GM12875 (cell line): ENCODE measurements around the gene CTBS.

Experiments
- H3K4me3 ChIP-seq: one replicate; pipeline ENCODE4 v1.5.1; 2011; ENCODE audit warnings: low read depth, low read length, control low read depth
- TF ChIP-seq, protein P1 (sequence below): IDR thresholded peaks from 2 replicates; pipeline ENCODE4 v1.5.1; 2011; ENCODE audit warnings: low read depth, mild to moderate bottlenecking, control low read depth, inconsistent platforms, low read length, moderate library complexity, borderline replicate concordance; ENCODE audit not compliant: insufficient read depth

The CTBS gene, protein sequence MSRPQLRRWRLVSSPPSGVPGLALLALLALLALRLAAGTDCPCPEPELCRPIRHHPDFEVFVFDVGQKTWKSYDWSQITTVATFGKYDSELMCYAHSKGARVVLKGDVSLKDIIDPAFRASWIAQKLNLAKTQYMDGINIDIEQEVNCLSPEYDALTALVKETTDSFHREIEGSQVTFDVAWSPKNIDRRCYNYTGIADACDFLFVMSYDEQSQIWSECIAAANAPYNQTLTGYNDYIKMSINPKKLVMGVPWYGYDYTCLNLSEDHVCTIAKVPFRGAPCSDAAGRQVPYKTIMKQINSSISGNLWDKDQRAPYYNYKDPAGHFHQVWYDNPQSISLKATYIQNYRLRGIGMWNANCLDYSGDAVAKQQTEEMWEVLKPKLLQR

DNA sequence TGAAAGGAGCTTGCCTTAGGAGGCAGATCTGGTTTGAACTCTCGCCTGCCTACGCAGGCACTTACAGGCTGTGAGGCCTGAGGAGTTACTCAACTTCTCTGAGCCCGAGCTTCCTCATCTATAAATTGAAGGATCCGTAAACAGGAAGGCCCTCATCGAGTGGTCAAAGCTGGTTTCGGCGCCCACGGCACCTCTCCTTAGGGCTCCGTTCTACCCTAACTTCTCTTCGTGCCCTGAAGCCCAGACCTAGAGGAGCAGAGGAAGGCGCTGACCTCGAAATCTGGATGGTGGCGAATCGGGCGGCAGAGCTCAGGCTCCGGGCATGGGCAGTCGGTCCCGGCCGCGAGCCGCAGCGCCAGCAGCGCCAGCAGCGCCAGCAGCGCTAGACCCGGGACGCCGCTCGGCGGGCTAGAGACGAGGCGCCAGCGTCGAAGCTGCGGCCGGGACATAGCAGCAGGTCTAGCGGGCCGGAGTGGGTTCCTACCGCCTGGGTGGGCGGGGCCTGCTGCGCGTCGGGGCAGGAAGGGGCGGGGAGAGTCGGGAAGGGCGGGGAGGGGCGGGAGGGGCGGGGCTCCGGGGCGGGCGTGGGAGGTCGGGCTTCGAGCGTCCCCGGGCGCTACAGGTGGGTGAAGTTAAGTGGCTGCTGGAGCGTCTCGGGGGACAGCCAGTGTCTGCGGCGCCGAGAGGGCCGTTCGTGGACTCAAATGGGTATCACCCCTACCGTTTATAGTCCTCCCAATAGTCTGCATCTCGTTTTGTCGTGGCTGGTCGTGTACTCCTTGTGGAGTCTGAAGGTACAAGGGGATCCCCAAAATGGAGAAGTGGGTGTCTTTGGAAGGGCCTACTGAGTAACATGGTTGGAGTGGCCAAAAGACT lies at the start of gene CTBS:
TSS of gene CTBS (minus strand) at position 474 of the 876 bp plus-strand sequence. CDS start at position 449, 25 bp downstream.
- TF ChIP-seq, protein P1, sequence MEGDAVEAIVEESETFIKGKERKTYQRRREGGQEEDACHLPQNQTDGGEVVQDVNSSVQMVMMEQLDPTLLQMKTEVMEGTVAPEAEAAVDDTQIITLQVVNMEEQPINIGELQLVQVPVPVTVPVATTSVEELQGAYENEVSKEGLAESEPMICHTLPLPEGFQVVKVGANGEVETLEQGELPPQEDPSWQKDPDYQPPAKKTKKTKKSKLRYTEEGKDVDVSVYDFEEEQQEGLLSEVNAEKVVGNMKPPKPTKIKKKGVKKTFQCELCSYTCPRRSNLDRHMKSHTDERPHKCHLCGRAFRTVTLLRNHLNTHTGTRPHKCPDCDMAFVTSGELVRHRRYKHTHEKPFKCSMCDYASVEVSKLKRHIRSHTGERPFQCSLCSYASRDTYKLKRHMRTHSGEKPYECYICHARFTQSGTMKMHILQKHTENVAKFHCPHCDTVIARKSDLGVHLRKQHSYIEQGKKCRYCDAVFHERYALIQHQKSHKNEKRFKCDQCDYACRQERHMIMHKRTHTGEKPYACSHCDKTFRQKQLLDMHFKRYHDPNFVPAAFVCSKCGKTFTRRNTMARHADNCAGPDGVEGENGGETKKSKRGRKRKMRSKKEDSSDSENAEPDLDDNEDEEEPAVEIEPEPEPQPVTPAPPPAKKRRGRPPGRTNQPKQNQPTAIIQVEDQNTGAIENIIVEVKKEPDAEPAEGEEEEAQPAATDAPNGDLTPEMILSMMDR, result no peak
- H3K4me3 ChIP-seq, result peak within 1 kb of the TSS; percentile 90

DNA sequence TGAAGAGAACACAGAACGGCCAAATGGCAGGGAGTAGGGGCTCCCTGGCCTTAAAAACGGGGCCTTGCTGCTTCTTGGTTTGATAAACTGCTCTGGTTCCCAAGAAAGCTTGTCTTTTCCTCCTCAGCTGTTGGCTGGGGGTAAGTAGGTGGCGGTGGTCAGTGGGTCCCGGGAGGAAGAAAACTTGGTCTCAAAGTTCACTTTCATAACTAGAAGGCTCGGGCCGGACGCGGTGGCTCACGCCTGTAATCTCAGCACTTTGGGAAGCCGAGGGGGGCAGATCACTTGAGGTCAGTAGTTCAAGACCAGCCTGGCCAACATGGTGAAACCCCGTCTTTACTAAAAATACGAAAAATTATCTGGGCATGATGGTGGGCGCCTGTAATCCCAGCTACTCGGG lies 47.3 kb upstream of the CTBS start:
- TF ChIP-seq, protein P1, result no peak
- H3K4me3 ChIP-seq, result no peak overlapping the region

DNA sequence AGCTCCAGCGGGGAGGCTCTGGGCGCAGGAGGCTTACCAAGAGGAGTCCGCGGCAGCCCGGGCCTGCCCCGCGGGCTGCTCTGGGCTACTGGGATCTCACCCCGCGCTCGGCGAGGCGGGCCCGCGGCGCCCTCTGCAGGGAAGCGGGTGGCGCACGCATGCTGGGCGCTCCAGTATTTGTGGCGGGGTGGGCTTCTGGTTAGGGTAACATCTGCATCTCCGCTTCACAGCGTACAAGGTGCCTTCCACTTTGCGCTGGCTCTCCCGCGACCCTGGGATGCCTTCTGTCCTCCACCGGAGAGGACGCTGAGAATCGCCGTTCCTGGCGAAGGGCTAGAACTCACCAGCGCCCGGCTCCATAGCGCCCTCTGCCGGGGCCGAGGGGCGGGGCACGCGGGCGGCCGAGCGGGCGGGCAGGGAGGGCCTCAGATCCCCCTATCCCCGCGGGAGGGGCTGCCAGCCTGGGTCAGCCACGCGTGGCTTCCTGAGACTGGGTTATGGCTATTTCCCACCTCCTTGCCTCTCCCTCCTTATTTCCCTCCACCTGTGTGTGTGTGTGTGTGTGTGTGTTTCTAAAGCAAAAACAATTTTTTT lies 46.6 kb upstream of the CTBS start:
- TF ChIP-seq, protein P1, result peak; percentile 76
- H3K4me3 ChIP-seq, result peak overlapping the region; percentile 81

DNA sequence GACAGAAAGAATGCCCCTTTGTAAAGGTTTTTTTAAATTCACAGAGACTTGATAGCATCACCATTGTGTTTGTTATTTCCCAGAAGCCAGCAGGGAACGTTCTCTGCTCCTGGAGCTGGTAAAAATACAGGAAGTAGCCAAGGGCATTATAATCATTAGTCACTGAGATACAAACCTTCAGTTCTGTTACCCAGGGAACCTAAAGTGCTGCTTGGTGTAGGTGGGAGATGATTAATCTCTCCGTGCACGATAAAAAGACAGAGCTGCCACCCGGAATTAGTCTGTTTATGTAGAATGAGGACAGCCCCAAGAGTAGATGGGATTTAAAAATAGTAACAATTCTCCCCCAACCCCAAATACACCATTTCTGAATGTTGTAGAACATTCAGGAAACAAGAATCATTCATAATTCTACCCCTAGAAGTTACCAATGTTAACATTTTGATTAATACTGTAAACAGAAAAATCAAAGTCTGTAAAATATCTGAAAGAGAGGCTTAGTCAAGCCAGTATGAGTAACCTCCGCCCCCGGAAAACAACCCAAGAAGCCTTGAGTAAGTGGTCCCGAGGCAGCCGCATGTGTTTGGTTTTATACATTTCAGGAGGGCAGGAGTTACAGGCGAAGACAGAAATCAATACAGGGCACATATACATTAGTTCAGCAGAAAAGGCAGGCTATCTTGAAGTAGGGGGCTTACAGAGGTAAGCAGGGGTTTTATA lies 45.3 kb upstream of the CTBS start:
- TF ChIP-seq, protein P1, result no peak
- H3K4me3 ChIP-seq, result no peak overlapping the region

DNA sequence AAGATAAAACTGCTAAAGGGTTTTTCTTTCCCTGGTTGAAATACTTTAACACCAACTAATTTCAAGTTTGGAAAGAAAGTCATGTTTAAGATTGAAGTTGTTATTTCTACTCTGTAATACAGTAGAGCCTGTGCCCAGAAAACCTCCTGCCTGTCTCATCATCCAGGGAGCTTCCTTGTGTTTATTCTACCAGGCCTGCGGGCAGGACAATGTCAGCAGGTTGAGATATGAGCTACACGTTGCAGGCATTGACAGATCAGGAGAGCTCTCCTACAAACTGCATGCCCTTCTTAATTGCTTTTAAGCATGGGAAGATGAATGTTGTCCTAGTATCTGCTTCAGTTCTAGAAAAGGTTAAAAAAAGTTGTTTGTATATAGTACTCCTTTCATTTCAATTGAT lies 43.1 kb upstream of the CTBS start:
- TF ChIP-seq, protein P1, result no peak
- H3K4me3 ChIP-seq, result no peak overlapping the region

DNA sequence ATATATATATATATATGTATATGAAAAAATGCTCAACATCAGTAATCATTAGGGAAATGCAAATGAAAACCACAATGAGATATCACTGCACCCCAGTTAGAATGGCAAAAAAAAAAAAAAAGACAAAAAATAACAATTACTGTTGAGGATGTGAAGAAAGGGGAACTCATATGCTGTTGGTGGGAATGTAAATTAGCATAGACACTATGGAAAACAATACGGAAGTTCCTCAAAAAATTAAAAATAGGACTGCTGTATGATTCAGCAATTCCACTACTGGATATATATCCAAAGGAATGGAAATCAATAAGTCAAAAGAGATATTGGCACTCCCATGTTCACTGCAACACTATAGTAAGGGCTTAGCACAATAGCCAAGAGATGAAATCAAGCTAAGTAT lies 41.5 kb upstream of the CTBS start:
- TF ChIP-seq, protein P1, result no peak
- H3K4me3 ChIP-seq, result no peak overlapping the region
